PFSK-1 (cell line): Measurements from ENCODE around the gene PREP.

Source experiments
- FOXP2 ChIP-seq: optimal IDR thresholded peaks from 2 replicates; pipeline ENCODE3; 2011; ENCODE audit warnings: borderline replicate concordance, control low read depth, inconsistent platforms; ENCODE audit not compliant: insufficient read depth; ENCODE audit errors: extremely low read length, extremely low read depth
- POLR2AphosphoS5 ChIP-seq: IDR thresholded peaks from 2 replicates; pipeline ENCODE4 v1.6.1; 2012; ENCODE audit warnings: low read depth, mild to moderate bottlenecking, control low read depth, low read length, moderate library complexity
- REST ChIP-seq, 2 experiments: IDR thresholded peaks; 2 replicates each; pipeline versions ENCODE4 v1.6.1 to v1.8.0; 2011 to 2012; ENCODE audit warnings: low read depth in 2 of 2, low read length in 2 of 2, control low read depth in 1 of 2, inconsistent platforms in 1 of 2, mild to moderate bottlenecking in 1 of 2, moderate library complexity in 1 of 2; ENCODE audit not compliant: insufficient read depth in 1 of 2
- SIN3A ChIP-seq: IDR thresholded peaks from 2 replicates; pipeline ENCODE4 v1.6.1; 2012; ENCODE audit warnings: mild to moderate bottlenecking, low read length, moderate library complexity, borderline replicate concordance; ENCODE audit not compliant: insufficient read depth
- TAF1 ChIP-seq: IDR thresholded peaks from 2 replicates; pipeline ENCODE4 v1.6.1; 2012; ENCODE audit warnings: low read length, control low read depth, borderline replicate concordance; ENCODE audit not compliant: insufficient read depth

Gene PREP

GRCh38 chr6:105270511-105270910, 132.4 kb downstream of the PREP start:
- TF ChIP-seq TAF1 (no peak), POLR2AphosphoS5 (no peak), FOXP2 (no peak), SIN3A (no peak), REST (IDR thresholded peaks at IDR 0.05; ENCODE audit: insufficient read depth in 1 of 2, low read depth in 2 of 2, low read length in 2 of 2) (no peak)

GRCh38 chr6:105269390-105269789, 133.5 kb downstream of the PREP start:
- TF ChIP-seq REST (IDR thresholded peaks at IDR 0.05; ENCODE audit: insufficient read depth in 1 of 2, low read depth in 2 of 2, low read length in 2 of 2) (no peak), FOXP2 (no peak), POLR2AphosphoS5 (no peak), TAF1 (no peak), SIN3A (no peak)

- no peak for TF ChIP-seq FOXP2
These were observed 138.9 kb downstream of the PREP start for GRCh38 chr6:105263685-105264610.

- no peak for TF ChIP-seq POLR2AphosphoS5
These were observed 142.7 kb downstream of the PREP start for GRCh38 chr6:105259913-105260889.

- TF ChIP-seq POLR2AphosphoS5 (no peak), FOXP2 (no peak), TAF1 (no peak), REST (IDR thresholded peaks at IDR 0.05; ENCODE audit: insufficient read depth in 1 of 2, low read depth in 2 of 2, low read length in 2 of 2) (no peak), SIN3A (no peak)
These were observed 144.1 kb downstream of the PREP start for GRCh38 chr6:105258816-105259215.
